PC-9 (cell line): Measurements from ENCODE around the gene IHH.

ENCODE experiments used
- CTCF ChIP-seq: fragments of 200-600 bp; sonication (generic); conservative IDR thresholded peaks from 2 replicates; pipeline ENCODE4 v1.6.1; 2017; ENCODE audit warnings: mixed run types, antibody characterized with exemption, mild to moderate bottlenecking, moderate library complexity
- EZH2 ChIP-seq: fragments of 200-600 bp; sonication (generic); IDR thresholded peaks from 2 replicates; pipeline ENCODE4 v1.8.0; 2017; ENCODE audit warnings: antibody characterized with exemption, low read depth

DNA sequence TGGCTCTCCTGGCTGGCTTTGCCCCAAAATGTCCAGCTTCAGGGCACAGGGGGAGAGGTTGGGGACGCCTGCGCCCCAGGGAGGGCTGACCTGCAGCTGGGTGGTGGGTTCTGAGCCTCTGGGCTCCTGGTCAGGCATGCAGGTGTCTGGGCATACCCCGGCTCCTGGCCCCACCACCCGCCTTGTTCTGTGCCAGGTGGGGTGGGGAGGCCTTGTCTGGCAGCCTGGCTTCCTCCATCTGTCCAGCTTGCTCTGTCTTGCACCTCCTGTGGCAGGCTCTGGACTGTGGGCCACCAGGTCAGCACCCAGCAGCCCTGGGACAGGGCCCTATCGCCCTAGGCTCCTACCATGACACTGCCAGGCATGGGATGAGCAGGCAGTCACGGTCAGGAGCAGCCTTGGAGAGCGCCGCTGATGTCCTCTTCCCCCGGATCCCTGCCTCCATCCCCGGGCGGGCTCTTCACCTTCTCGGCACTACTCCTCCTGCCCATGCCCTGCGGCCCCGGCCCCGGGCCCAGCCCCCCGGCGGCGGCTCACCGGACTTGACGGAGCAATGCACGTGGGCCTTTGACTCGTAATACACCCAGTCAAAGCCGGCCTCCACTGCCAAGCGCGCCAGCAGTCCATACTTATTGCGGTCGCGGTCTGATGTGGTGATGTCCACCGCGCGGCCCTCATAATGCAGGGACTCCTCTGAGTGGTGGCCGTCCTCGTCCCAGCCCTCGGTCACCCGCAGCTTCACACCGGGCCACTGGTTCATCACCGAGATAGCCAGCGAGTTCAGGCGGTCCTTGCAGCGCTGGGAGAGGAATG is 3.6 kb downstream of the IHH start:
- TF ChIP-seq CTCF = no peak
- TF ChIP-seq EZH2 = no peak
